HG03432 (cell line): Measurements from ENCODE around the gene TTC38.
"Not testable (repeated sequence)": the region's sequence is repeated elsewhere in the genome, so short reads cannot be mapped to it uniquely, and the experiment has no call there.

ENCODE experiments used
- ATAC-seq: cut with Tn5 transposase; IDR thresholded peaks from one replicate; pipeline ENCODE4 v1.9.1; 2021; ENCODE audit warnings: mild to moderate bottlenecking, moderate library complexity; ENCODE audit not compliant: unreplicated experiment

The TTC38 gene

GRCh38 chr22:46293577-46294260 is 25.9 kb downstream of the TTC38 start:
- ATAC-seq = no peak

- no peak for ATAC-seq
These were observed 27.0 kb downstream of the TTC38 start for GRCh38 chr22:46294784-46295183.

- ATAC-seq = no peak
These were observed 27.6 kb downstream of the TTC38 start for GRCh38 chr22:46295277-46295971.

- ATAC-seq = peak; percentile 88
These were observed 28.7 kb downstream of the TTC38 start, which contains the start of gene GTSE1 for GRCh38 chr22:46296257-46297150. TSS of gene GTSE1 (plus strand) at chr22:46296870. CDS start at chr22:46297401, 531 bp downstream.

GRCh38 chr22:46297151-46297812 is 29.5 kb downstream of the TTC38 start:
- peak; percentile 24 for ATAC-seq

GRCh38 chr22:46299101-46299500 is 31.3 kb downstream of the TTC38 start:
- ATAC-seq = no peak

GRCh38 chr22:46300491-46300890 is 32.7 kb downstream of the TTC38 start:
- ATAC-seq = no peak

GRCh38 chr22:46303347-46303965 is 35.6 kb downstream of the TTC38 start:
- no peak for ATAC-seq

GRCh38 chr22:46308283-46308988 is 40.6 kb downstream of the TTC38 start:
- no peak for ATAC-seq

GRCh38 chr22:46309526-46310085 is 41.8 kb downstream of the TTC38 start:
- no peak for ATAC-seq

- no peak for ATAC-seq
These were observed 44.2 kb downstream of the TTC38 start for GRCh38 chr22:46312056-46312455.

- not testable (repeated sequence) for ATAC-seq
These were observed 45.0 kb downstream of the TTC38 start for GRCh38 chr22:46312848-46313247.

- ATAC-seq = no peak
These were observed 48.2 kb downstream of the TTC38 start for GRCh38 chr22:46315976-46316375.

GRCh38 chr22:46317646-46318045 is 49.8 kb downstream of the TTC38 start:
- ATAC-seq = no peak

GRCh38 chr22:46318576-46318975 is 50.8 kb downstream of the TTC38 start:
- ATAC-seq = no peak

- ATAC-seq = no peak
These were observed 51.5 kb downstream of the TTC38 start for GRCh38 chr22:46319319-46319718.

GRCh38 chr22:46320166-46320710 is 52.4 kb downstream of the TTC38 start:
- no peak for ATAC-seq

- ATAC-seq = no peak
These were observed 53.0 kb downstream of the TTC38 start for GRCh38 chr22:46320716-46321386.

- ATAC-seq = no peak
These were observed 54.9 kb downstream of the TTC38 start for GRCh38 chr22:46322711-46323110.
